DMS114 treated with DMSO at 0.1 percent for 48 hours (cell line): Measurements from ENCODE around the gene APPL1.
"Not testable (repeated sequence)": the region's sequence is repeated elsewhere in the genome, so short reads cannot be mapped to it uniquely, and the experiment has no call there.

Experiments
- DNase-seq: peaks from one replicate; lab custom pipeline; 2025; ENCODE audit not compliant: unreplicated experiment; lab: John Stamatoyannopoulos, UW

The APPL1 gene

GRCh38 chr3:57268416-57268815 is 40.9 kb downstream of the APPL1 start:
- DNase-seq, result no peak

GRCh38 chr3:57274845-57275244 is 47.3 kb downstream of the APPL1 start:
- DNase-seq, result no peak

DNA sequence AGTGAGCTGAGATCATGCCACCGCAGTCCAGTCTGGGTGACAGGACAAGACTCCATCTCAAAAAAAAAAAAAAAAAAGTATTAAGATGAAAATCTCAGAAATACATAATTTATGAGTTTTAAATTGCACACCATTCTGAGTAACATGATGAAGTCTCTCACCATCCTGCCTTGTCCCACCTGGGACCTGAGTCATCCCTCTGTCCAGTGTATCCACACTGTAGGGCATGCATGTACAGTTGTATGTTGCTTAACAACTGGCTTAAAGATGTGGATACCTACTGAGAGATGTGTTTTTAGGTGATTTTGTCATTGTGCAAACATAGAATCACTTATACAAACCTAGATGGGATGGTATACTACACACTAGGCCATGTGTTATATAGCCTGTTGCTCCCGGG is 47.9 kb downstream of the APPL1 start:
- no peak for DNase-seq

DNA sequence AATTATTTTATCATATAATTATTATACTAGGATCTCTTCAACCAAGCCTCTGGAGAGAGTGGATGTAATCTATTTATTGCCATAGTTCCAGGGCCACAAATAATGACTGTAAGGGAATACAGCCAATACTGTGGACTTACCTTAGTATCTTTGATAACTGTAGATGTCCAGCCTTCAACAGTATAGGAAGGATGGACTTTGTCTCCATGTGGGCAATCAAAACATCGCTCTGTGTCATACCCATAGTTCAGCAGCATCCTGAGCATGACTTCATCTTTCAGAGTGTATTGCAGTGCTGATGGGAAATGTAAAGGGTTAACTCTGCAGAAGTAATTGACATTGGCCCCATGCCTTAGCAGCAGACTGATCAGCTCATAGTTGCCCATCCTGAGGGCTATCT is 50.7 kb downstream of the APPL1 start:
- DNase-seq, result no peak

GRCh38 chr3:57279685-57280084 is 52.2 kb downstream of the APPL1 start:
- no peak for DNase-seq

DNA sequence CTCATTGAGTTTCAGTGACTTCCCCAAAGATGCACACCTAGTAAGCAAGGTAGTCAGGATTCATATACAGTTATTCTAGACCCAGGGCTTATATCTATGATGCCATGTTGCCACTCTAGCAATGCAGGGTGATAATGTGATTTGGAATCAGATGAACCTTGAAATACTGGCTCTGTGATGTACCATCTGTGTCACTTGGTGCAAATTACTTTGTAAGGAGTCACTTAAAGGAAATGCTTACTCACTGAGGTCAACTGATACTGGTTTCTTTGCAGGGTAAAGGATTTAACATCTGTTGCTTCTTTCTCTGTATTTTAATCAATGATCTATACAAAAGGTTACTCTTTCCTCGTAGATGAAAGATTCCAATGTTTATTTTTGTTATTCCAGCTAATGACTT is 54.2 kb downstream of the APPL1 start:
- DNase-seq, result no peak

DNA sequence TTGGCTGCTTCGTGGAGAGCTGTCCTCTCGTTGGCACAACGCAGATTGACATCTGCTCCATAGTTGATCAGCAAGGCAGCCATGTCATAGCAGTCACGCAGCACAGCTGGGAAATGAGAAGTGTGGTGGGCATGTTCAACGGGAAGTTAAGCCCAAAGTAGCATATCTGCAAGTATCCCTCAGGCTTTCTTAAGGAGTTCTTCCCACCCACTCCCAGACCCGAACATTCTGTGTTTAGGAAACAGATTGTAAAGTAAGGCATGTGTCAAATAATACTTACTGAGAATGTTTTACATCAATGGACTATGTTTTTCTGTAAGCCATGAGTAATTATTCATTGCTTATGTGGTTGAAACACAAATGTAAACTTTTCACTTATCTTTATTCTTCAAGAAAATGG is 55.8 kb downstream of the APPL1 start:
- no peak for DNase-seq

GRCh38 chr3:57287205-57287604 is 59.7 kb downstream of the APPL1 start:
- DNase-seq, result no peak

GRCh38 chr3:57288403-57288802 is 60.9 kb downstream of the APPL1 start:
- DNase-seq, result no peak

DNA sequence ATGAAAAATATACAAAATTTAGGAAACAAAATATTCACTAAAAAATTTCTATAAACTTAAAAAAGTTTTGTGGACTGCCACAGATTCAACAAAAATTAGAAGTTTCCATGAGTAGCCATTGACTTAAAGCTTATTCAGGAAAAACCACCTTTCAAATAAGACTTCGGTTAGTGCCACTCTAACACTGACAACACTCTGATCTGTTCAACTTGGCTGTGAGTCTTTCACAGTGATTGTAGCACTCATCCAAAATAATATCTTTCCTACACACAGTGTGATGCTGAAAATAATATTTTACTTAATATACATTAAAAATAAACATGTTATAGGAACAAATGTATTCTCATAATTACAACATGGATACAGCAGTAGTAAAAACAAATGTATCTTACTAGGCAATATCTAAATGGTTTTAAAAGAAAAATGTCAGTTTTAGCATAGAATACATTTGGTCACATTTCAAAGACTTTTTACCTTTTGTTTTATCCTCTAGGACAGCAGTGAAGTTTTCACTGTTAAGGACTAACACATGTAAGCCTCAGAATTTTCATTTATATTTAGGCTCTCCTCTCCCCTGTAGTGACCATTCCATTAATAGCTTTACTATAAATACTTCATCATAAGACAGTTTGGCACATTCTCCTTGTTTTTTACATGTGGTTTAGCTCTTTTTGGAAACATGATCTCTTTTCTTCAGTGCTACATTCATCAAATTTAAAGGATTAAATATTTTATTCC is 64.8 kb downstream of the APPL1 start, which contains the start of gene ASB14:
TSS of gene ASB14 (minus strand) at position 527 of the 738 bp plus-strand sequence. CDS start 652 bp downstream, outside the sequence.
- no peak for DNase-seq

DNA sequence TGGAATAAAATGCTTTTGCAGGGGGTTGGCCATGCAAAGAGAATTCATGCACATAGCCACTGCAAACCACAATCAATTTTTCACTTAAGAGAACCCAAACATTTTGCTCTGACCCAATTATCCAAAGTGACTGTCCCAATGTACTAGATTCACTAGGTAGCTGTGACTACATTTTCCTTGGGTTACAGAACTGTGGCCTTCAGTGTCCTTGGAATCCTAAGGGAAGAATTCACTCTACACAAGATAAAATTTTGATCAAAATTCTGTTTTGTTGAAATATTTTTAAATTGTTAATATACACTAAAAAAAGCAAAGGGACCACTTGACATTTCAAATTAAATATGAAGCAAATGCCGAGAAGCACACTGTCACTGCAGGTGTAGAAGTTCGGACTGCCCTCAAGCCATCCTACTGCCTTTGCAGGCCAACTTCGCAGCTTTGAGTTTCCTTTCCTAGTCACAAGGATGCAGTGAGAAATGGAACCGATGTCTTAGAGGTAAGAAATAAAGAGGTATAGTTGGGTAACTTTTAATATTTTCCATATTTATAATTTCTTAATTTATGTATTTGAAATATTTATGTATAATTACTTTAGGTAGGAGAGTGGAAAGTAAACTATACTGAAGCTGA is 65.5 kb downstream of the APPL1 start:
- no peak for DNase-seq

GRCh38 chr3:57298041-57298440 is 70.5 kb downstream of the APPL1 start:
- DNase-seq, result no peak

GRCh38 chr3:57303520-57303919 is 76.0 kb downstream of the APPL1 start:
- not testable (repeated sequence) for DNase-seq

- no peak for DNase-seq
Observed at GRCh38 chr3:57309769-57310360, 82.3 kb downstream of the APPL1 start.

GRCh38 chr3:57314204-57314603 is 86.7 kb downstream of the APPL1 start:
- no peak for DNase-seq
